GM19438 (cell line): ENCODE results near the gene APP.

Experiments
- ATAC-seq: cut with Tn5 transposase; IDR thresholded peaks from one replicate; pipeline ENCODE4 v1.9.1; 2021; ENCODE audit warnings: low read depth; ENCODE audit not compliant: unreplicated experiment

The APP gene

GRCh38 chr21:26130249-26130881 is 40.2 kb downstream of the APP start:
- ATAC-seq: no peak

- no peak for ATAC-seq
Observed at GRCh38 chr21:26127918-26128317, 42.7 kb downstream of the APP start.

GRCh38 chr21:26127073-26127814 is 43.3 kb downstream of the APP start:
- ATAC-seq: no peak

- ATAC-seq: no peak
Observed at GRCh38 chr21:26126168-26126553, 44.4 kb downstream of the APP start.

- no peak for ATAC-seq
Observed at GRCh38 chr21:26125433-26126167, 45.0 kb downstream of the APP start.

- ATAC-seq: no peak
Observed at GRCh38 chr21:26124896-26125295, 45.7 kb downstream of the APP start.

- no peak for ATAC-seq
Observed at GRCh38 chr21:26124421-26124833, 46.1 kb downstream of the APP start.

- no peak for ATAC-seq
Observed at GRCh38 chr21:26123012-26123411, 47.6 kb downstream of the APP start.

GRCh38 chr21:26120828-26121227 is 49.7 kb downstream of the APP start:
- no peak for ATAC-seq

GRCh38 chr21:26119906-26120305 is 50.7 kb downstream of the APP start:
- no peak for ATAC-seq

GRCh38 chr21:26118938-26119540 is 51.5 kb downstream of the APP start:
- no peak for ATAC-seq

- no peak for ATAC-seq
Observed at GRCh38 chr21:26117972-26118367, 52.6 kb downstream of the APP start.

GRCh38 chr21:26117324-26117971 is 53.1 kb downstream of the APP start:
- ATAC-seq: no peak

GRCh38 chr21:26116456-26117011 is 54.0 kb downstream of the APP start:
- ATAC-seq: no peak

- ATAC-seq: no peak
Observed at GRCh38 chr21:26115899-26116298, 54.7 kb downstream of the APP start.

- ATAC-seq: no peak
Observed at GRCh38 chr21:26115305-26115704, 55.3 kb downstream of the APP start.

GRCh38 chr21:26112975-26113374 is 57.6 kb downstream of the APP start:
- ATAC-seq: no peak

GRCh38 chr21:26112127-26112742 is 58.3 kb downstream of the APP start:
- no peak for ATAC-seq

GRCh38 chr21:26110715-26111114 is 59.9 kb downstream of the APP start:
- ATAC-seq: no peak

- no peak for ATAC-seq
Observed at GRCh38 chr21:26107429-26107828, 63.1 kb downstream of the APP start.
